ENCODE measurements around the gene CEP128. TPM values are rescaled to one million over a fixed set of nuclear protein-coding genes. Genes with fewer than 3 reads are reported as not detected.

The CEP128 gene
- total and polyA plus RNA-seq, 7 donors = 0.79 to 2.3 (median 1.8) TPM

DNA sequence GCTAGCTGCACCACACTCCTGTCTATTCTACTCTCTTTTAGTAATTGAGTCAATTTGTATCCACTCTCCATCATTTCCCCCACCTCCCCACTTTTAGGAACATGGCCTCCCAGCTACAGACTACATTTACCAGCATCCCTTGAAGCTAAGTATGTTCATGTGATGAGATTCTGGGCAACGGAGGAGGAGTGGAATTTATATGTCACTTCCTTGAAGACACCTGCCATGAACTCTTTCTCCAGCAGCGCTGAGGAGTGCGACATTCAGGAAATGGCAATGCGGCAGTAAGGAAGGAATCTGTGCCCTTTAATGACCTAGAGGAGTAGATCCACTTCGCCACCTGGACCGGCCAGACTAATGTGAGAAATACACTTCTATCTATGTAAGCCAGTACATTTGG is 486.5 kb downstream of the CEP128 start:
- Histone ChIP-seq H3K36me3 (ENCODE audit: insufficient read depth in 1 of 2, low read depth in 1 of 2) (no peaks in the 10 kb centered on the region), H3K4me3 (peak overlapping the region; percentile 60), H3K4me1 (no peaks in the 10 kb centered on the region), H3K9me3 (no peaks in the 10 kb centered on the region), H3K27me3 (ENCODE audit: insufficient read depth in 3 of 3, low read length in 2 of 3) (no peaks in the 10 kb centered on the region), H3K27ac (peak overlapping the region; percentile 67)
- TF ChIP-seq, protein P1, sequence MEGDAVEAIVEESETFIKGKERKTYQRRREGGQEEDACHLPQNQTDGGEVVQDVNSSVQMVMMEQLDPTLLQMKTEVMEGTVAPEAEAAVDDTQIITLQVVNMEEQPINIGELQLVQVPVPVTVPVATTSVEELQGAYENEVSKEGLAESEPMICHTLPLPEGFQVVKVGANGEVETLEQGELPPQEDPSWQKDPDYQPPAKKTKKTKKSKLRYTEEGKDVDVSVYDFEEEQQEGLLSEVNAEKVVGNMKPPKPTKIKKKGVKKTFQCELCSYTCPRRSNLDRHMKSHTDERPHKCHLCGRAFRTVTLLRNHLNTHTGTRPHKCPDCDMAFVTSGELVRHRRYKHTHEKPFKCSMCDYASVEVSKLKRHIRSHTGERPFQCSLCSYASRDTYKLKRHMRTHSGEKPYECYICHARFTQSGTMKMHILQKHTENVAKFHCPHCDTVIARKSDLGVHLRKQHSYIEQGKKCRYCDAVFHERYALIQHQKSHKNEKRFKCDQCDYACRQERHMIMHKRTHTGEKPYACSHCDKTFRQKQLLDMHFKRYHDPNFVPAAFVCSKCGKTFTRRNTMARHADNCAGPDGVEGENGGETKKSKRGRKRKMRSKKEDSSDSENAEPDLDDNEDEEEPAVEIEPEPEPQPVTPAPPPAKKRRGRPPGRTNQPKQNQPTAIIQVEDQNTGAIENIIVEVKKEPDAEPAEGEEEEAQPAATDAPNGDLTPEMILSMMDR (IDR thresholded peaks at IDR 0.05) = no peak
- DNase-seq (peak in 1 of 2 donors; percentile 15), ATAC-seq (peak; percentile 82 to 92 (median 90))
- intact Hi-C loops (cut with DNase I) = no loop called here
- 26 to 39% (median 35%) methylated on average over 6 of the region's 6 CpGs for WGBS, 3 donors

DNA sequence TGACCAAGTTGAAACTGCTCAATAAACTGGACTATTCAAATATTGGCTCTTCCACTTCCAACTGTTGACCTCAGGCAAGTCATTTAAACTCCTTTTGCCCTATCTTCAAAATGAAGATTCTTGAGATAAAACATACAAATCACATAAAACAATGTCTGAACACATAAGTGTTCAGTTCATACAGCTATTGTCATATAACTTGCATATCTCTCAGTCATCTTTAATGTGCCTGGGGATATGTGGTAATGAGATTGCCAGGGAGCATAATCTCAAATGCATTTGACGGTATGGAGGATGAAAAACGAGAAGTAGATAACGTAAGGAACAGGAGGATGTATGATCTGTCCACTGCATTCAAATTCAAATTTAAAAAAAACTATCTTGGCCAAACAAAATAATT is 493.3 kb downstream of the CEP128 start:
- Histone ChIP-seq H3K27me3 (ENCODE audit: insufficient read depth in 3 of 3, low read length in 2 of 3) (no peaks in the 10 kb centered on the region), H3K4me1 (no peaks in the 10 kb centered on the region), H3K27ac (no peak overlapping the region), H3K36me3 (ENCODE audit: insufficient read depth in 1 of 2, low read depth in 1 of 2) (no peaks in the 10 kb centered on the region), H3K4me3 (no peak overlapping the region), H3K9me3 (no peaks in the 10 kb centered on the region)
- no peak for ATAC-seq
- 94 to 95% (median 95%) methylated on average over 3 of the region's 3 CpGs for WGBS, 3 donors
- TF ChIP-seq, protein P1 (IDR thresholded peaks at IDR 0.05) = no peak
- intact Hi-C loops (cut with DNase I) = no loop called here
- DNase-seq = no peak

DNA sequence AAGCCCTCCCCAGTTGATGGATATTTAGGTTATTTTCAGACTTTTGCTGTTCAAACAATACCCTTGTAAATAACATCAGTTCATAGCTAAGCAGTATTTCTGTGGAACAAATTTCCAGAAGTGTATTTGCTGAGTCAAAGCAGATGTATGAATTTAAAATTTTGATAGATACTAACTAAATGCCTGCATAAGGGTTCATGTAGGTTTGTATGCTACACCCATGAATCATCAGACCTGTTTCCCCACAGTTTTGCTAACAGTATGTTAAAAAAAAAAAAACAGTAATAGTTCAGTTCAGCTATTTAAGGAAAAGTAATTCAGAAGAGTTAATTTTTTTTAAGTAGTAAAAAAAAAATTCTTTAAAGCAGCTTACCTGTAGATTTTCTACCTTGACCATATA is 494.1 kb downstream of the CEP128 start:
- Histone ChIP-seq H3K27me3 (ENCODE audit: insufficient read depth in 3 of 3, low read length in 2 of 3) (no peaks in the 10 kb centered on the region), H3K9me3 (no peaks in the 10 kb centered on the region), H3K4me3 (no peak overlapping the region), H3K27ac (no peak overlapping the region), H3K36me3 (ENCODE audit: insufficient read depth in 1 of 2, low read depth in 1 of 2) (no peaks in the 10 kb centered on the region), H3K4me1 (no peaks in the 10 kb centered on the region)
- TF ChIP-seq, protein P1 (IDR thresholded peaks at IDR 0.05) = no peak
- no peak for ATAC-seq
- no peak for DNase-seq
- intact Hi-C loops (cut with DNase I) = no loop called here

Other genes with a start within 250 kb of the CEP128 start
- gene TSHR, start 13.9 kb upstream of the CEP128 start, total RNA-seq = under 1 TPM in 2 of 4 donors, not detected in 2; 0.08 to 0.60 TPM
- gene TSHR, start 13.9 kb upstream of the CEP128 start, polyA plus RNA-seq = under 1 TPM; 0.01 to 0.20 (median 0.12) TPM

All from psoas muscle (tissue), 8 donors.